ENCODE measurements around the gene SENP3.
"Not testable (repeated sequence)": the region's sequence is repeated elsewhere in the genome, so short reads cannot be mapped to it uniquely, and the experiment has no call there.

The SENP3 gene

GRCh38 chr17:7597561-7597960 is 35.8 kb downstream of the SENP3 start:
- not testable (repeated sequence) for DNase-seq (ENCODE audit: low read depth)

DNA sequence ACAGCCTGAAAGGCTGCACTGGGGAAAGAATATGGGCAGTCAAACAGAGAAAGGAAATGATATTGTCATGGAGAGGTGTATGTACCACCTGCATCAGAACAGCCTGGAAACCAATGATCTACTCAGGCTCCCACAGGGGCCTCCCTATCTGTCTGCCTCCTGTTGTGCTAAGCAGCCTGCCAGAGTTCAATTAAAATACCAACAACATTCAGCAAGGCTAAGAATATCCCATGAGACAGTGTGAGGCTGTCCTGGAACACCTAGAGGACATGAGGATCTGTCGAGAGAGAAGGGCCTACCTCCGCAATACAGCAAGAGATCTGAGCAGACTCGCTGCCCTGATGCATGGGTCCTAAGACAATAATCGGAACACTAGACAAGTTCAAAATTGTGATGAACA is 44.6 kb downstream of the SENP3 start:
- DNase-seq (ENCODE audit: low read depth), result no peak

- DNase-seq (ENCODE audit: low read depth), result no peak
These were observed 48.9 kb downstream of the SENP3 start for GRCh38 chr17:7610641-7611040.

- peak; percentile 18 for DNase-seq (ENCODE audit: low read depth)
These were observed 50.0 kb downstream of the SENP3 start for GRCh38 chr17:7611635-7612293.

DNA sequence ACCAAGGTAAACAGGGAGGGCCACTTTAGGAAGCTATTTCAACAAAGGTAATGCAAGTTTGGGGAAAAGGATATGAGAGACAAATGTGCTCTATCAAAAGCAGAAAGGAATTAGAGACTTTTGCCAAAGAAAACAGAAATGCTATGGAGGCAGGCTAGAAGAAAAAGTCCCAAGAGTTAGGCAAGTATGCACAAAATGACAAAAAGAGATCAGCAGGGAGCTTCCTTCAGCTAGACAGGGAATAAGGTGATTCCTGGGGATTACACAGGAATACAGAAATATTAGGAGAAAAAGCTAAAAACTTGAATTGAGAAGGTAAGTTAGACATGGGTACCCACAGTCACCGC is 50.5 kb downstream of the SENP3 start:
- DNase-seq (ENCODE audit: low read depth), result no peak

DNA sequence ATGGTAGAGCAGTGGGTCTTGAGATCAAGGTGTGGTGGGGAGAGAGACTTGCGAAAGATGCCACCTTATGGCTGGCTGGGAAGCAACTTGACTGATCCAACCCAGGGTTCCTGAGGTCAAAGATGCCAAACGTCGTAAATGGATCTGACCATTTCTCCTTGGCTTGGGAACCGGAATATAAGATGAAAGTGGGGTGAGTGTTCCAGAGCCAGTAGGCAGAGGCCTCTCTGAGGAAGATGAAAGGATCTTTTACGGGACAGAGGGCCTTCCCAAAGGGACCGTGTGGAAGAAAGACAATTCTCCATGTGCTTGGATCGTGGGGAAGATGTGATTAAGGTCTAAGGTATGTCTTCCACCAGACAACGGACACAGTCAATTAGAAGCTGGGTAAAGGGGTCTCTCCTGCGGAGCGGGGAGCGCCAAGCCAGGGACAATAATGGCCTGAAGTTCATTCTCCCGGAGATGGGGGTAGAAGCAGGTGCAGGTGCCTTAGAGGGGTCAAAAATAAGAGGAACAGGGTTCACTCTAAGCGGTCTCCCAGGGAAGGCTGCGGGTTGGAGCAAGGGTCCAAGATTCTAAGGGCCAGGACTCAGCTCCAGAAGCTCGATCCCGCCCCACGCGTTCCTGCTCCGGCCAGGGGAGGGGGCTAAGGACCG is 52.2 kb downstream of the SENP3 start:
- DNase-seq (ENCODE audit: low read depth), result peak; percentile 30

- DNase-seq (ENCODE audit: low read depth), result peak; percentile 100
These were observed 52.9 kb downstream of the SENP3 start, which contains the start of gene FXR2 for GRCh38 chr17:7614425-7615264. Gene FXR2 (minus strand): TSS chr17:7614897. CDS start chr17:7614532, 365 bp downstream.

DNA sequence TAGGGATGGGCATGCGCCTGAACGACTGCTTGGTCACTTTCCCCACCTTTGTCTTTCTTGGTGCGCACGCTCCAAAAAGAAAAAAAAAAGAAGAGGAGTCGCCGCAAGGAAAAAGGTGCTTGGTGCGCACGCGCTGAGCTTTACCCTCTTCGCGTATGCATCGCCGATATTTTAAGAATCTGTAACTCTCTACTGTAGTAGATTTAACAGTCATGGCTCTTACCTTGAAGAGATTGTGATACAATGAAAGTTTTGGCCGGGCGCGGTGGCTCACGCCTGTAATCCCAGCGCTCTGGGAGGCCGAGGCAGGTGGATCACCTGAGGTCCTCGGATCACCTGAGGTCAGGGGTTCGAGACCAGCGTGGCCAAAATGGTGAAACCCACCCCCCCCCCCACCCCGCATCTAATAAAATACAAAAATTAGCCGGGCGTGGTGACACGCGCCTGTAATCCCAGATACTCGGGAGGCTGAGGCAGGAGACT is 53.6 kb downstream of the SENP3 start:
- no peak for DNase-seq (ENCODE audit: low read depth)

GRCh38 chr17:7618608-7619007 is 56.9 kb downstream of the SENP3 start:
- no peak for DNase-seq (ENCODE audit: low read depth)

DNA sequence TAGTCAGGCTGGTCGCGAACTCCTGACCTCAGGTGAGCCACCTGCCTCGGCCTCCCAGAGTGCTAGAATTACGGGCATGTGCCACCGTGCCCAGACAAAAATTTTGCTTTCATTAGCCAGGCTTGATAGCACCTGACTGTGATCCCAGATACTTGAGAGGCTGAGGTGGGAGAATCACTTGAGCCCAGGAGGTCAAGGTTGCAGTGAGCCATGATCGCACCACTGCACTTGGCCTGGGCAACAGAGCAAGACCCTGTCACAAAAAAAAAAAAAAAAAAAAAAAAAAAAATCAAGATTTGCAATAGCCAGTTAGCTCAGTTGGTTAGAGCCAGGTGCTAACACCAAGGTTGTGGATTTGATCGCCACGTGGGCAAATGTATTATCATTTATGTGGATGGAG is 59.1 kb downstream of the SENP3 start:
- DNase-seq (ENCODE audit: low read depth), result no peak

All from amniotic epithelial cell (primary cell).